ENCODE measurements around the gene DPYSL5. TPM values are rescaled to one million over a fixed set of nuclear protein-coding genes. Genes with fewer than 3 reads are reported as not detected.

Gene DPYSL5
- total RNA-seq, 1 donor from 2014 or later: 2.9 TPM

DNA sequence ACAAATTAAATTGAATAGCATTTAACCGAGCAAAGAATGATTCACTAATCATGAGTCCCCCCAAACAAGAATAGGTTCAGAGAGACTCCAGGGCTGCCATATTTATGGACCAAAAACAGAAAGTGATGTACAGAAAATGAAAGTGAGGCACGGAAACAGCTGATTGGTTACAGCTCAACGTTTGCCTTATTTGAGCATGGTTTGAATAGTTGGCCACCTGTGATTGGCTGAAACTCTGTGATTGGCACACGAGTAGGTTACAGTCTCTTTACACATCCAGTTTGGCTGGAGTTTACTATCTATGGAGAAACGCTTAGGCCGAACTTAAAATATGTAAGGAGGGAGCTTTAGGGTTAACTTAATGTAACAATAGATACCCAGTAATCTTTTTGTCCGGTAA is 27.0 kb upstream of the DPYSL5 start:
- Mint-ChIP-seq H3K4me1 (ENCODE audit: low read depth, unreplicated experiment) (no peaks in the 10 kb centered on the region), H3K36me3 (ENCODE audit: low read depth, unreplicated experiment) (no peaks in the 10 kb centered on the region), H3K9me3 (ENCODE audit: unreplicated experiment) (peaks cover 2% of the 10 kb centered on the region), H3K27me3 (ENCODE audit: low read depth, unreplicated experiment) (peaks cover 23% of the 10 kb centered on the region), H3K4me3 (ENCODE audit: unreplicated experiment) (no peak overlapping the region), H3K27ac (ENCODE audit: unreplicated experiment) (no peak overlapping the region)
- H3K4me2 ChIP-seq (ENCODE audit: low read length): no peak overlapping the region
- no peaks in the 10 kb centered on the region for H4K20me1 ChIP-seq (ENCODE audit: insufficient read depth, low read length)
- no peak overlapping the region for H3K9ac ChIP-seq (ENCODE audit: low read length)
- no peak overlapping the region for H2AFZ ChIP-seq (ENCODE audit: low read depth, low read length)
- no peaks in the 10 kb centered on the region for H3K9me3 ChIP-seq (ENCODE audit: insufficient read depth, low read depth, low read length)
- H3K36me3 ChIP-seq (ENCODE audit: insufficient read depth, low read length): no peaks in the 10 kb centered on the region
- H3K27me3 ChIP-seq (ENCODE audit: insufficient read depth, low read length): peaks cover 14% of the 10 kb centered on the region
- TF ChIP-seq, protein P1, sequence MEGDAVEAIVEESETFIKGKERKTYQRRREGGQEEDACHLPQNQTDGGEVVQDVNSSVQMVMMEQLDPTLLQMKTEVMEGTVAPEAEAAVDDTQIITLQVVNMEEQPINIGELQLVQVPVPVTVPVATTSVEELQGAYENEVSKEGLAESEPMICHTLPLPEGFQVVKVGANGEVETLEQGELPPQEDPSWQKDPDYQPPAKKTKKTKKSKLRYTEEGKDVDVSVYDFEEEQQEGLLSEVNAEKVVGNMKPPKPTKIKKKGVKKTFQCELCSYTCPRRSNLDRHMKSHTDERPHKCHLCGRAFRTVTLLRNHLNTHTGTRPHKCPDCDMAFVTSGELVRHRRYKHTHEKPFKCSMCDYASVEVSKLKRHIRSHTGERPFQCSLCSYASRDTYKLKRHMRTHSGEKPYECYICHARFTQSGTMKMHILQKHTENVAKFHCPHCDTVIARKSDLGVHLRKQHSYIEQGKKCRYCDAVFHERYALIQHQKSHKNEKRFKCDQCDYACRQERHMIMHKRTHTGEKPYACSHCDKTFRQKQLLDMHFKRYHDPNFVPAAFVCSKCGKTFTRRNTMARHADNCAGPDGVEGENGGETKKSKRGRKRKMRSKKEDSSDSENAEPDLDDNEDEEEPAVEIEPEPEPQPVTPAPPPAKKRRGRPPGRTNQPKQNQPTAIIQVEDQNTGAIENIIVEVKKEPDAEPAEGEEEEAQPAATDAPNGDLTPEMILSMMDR (IDR thresholded peaks at IDR 0.05; ENCODE audit: insufficient read depth, low read depth, low read length): no peak
- TF ChIP-seq EZH2 (IDR thresholded peaks at IDR 0.05; ENCODE audit: insufficient read depth, low read length): no peak
- DNase-seq (ENCODE audit: low read depth) (no peak), FAIRE-seq (no peak)
- H3K4me1 ChIP-seq (ENCODE audit: insufficient read depth, low read length): no peaks in the 10 kb centered on the region
- no peak overlapping the region for H3K27ac ChIP-seq (ENCODE audit: low read depth, low read length)
- H3K79me2 ChIP-seq (ENCODE audit: insufficient read depth, low read length): no peaks in the 10 kb centered on the region
- H3K4me3 ChIP-seq (ENCODE audit: insufficient read depth, low read depth, low read length): no peak overlapping the region

- Histone ChIP-seq H3K36me3 (ENCODE audit: insufficient read depth, low read length) (no peaks in the 10 kb centered on the region), H3K27me3 (ENCODE audit: insufficient read depth, low read length) (peaks cover 12% of the 10 kb centered on the region), H3K4me2 (ENCODE audit: low read length) (no peak overlapping the region), H3K4me3 (ENCODE audit: insufficient read depth, low read depth, low read length) (no peak overlapping the region), H3K79me2 (ENCODE audit: insufficient read depth, low read length) (no peaks in the 10 kb centered on the region), H3K4me1 (ENCODE audit: insufficient read depth, low read length) (no peaks in the 10 kb centered on the region), H2AFZ (ENCODE audit: low read depth, low read length) (no peak overlapping the region), H4K20me1 (ENCODE audit: insufficient read depth, low read length) (no peaks in the 10 kb centered on the region), H3K9me3 (ENCODE audit: insufficient read depth, low read depth, low read length) (no peaks in the 10 kb centered on the region), H3K27ac (ENCODE audit: low read depth, low read length) (no peak overlapping the region), H3K9ac (ENCODE audit: low read length) (no peak overlapping the region)
- Mint-ChIP-seq H3K4me3 (ENCODE audit: unreplicated experiment) (no peak overlapping the region), H3K9me3 (ENCODE audit: unreplicated experiment) (peaks cover 2% of the 10 kb centered on the region), H3K27me3 (ENCODE audit: low read depth, unreplicated experiment) (peaks cover 15% of the 10 kb centered on the region), H3K36me3 (ENCODE audit: low read depth, unreplicated experiment) (no peaks in the 10 kb centered on the region), H3K4me1 (ENCODE audit: low read depth, unreplicated experiment) (no peaks in the 10 kb centered on the region), H3K27ac (ENCODE audit: unreplicated experiment) (no peak overlapping the region)
- FAIRE-seq: no peak
- DNase-seq (ENCODE audit: low read depth): no peak
- TF ChIP-seq EZH2 (IDR thresholded peaks at IDR 0.05; ENCODE audit: insufficient read depth, low read length): no peak
- TF ChIP-seq, protein P1 (IDR thresholded peaks at IDR 0.05; ENCODE audit: insufficient read depth, low read depth, low read length): no peak
Observed at GRCh38 chr2:26822877-26823276, 25.1 kb upstream of the DPYSL5 start.

- H3K27ac Mint-ChIP-seq (ENCODE audit: unreplicated experiment): no peak overlapping the region
- Histone ChIP-seq H3K4me2 (ENCODE audit: low read length) (no peak overlapping the region), H3K9me3 (ENCODE audit: insufficient read depth, low read depth, low read length) (no peaks in the 10 kb centered on the region), H3K36me3 (ENCODE audit: insufficient read depth, low read length) (no peaks in the 10 kb centered on the region), H3K79me2 (ENCODE audit: insufficient read depth, low read length) (no peaks in the 10 kb centered on the region), H3K27ac (ENCODE audit: low read depth, low read length) (no peak overlapping the region), H4K20me1 (ENCODE audit: insufficient read depth, low read length) (no peaks in the 10 kb centered on the region), H3K9ac (ENCODE audit: low read length) (no peak overlapping the region), H3K4me1 (ENCODE audit: insufficient read depth, low read length) (no peaks in the 10 kb centered on the region), H2AFZ (ENCODE audit: low read depth, low read length) (no peak overlapping the region), H3K27me3 (ENCODE audit: insufficient read depth, low read length) (peaks cover 12% of the 10 kb centered on the region), H3K4me3 (ENCODE audit: insufficient read depth, low read depth, low read length) (no peak overlapping the region)
- H3K36me3 Mint-ChIP-seq (ENCODE audit: low read depth, unreplicated experiment): no peaks in the 10 kb centered on the region
- no peak overlapping the region for H3K4me3 Mint-ChIP-seq (ENCODE audit: unreplicated experiment)
- FAIRE-seq (no peak), DNase-seq (ENCODE audit: low read depth) (peak; percentile 29)
- TF ChIP-seq, protein P1 (IDR thresholded peaks at IDR 0.05; ENCODE audit: insufficient read depth, low read depth, low read length): no peak
- no peaks in the 10 kb centered on the region for H3K4me1 Mint-ChIP-seq (ENCODE audit: low read depth, unreplicated experiment)
- H3K27me3 Mint-ChIP-seq (ENCODE audit: low read depth, unreplicated experiment): peaks cover 54% of the 10 kb centered on the region
- no peaks in the 10 kb centered on the region for H3K9me3 Mint-ChIP-seq (ENCODE audit: unreplicated experiment)
Observed at GRCh38 chr2:26838121-26838906, 9.6 kb upstream of the DPYSL5 start.

All from astrocyte (in vitro differentiated cells and primary cell).